Central memory CD4-positive, alpha-beta T cell (primary cell): ENCODE results near the gene HMG20B.
A peak's percentile ranks its signal among the peaks of the same experiment; 100 is the strongest.

Source experiments
- DNase-seq: peaks from one replicate; pipeline ENCODE4 v3.0.0; 2022

HMG20B gene

GRCh38 chr19:3537438-3538240 lies 35.1 kb upstream of the HMG20B start:
- no peak for DNase-seq

GRCh38 chr19:3538258-3538929 lies 34.4 kb upstream of the HMG20B start:
- DNase-seq = no peak

GRCh38 chr19:3538965-3539755 lies 33.6 kb upstream of the HMG20B start, which contains the start of gene TEKTIP1:
Gene TEKTIP1 (plus strand): TSS chr19:3539174. CDS start chr19:3539178, 4 bp downstream.
- DNase-seq = no peak

- DNase-seq = no peak
Observed at GRCh38 chr19:3539756-3540118, 33.0 kb upstream of the HMG20B start.

GRCh38 chr19:3543150-3544057 lies 29.3 kb upstream of the HMG20B start:
- DNase-seq = no peak

GRCh38 chr19:3544058-3544376 lies 28.7 kb upstream of the HMG20B start:
- DNase-seq = no peak

GRCh38 chr19:3544742-3545668 lies 27.7 kb upstream of the HMG20B start:
- DNase-seq = peak; percentile 62

GRCh38 chr19:3545669-3546034 lies 27.1 kb upstream of the HMG20B start:
- no peak for DNase-seq

- no peak for DNase-seq
Observed at GRCh38 chr19:3546119-3546518, 26.6 kb upstream of the HMG20B start.

GRCh38 chr19:3547301-3547731 lies 25.4 kb upstream of the HMG20B start:
- DNase-seq = no peak

- DNase-seq = no peak
Observed at GRCh38 chr19:3547767-3548282, 24.9 kb upstream of the HMG20B start.

GRCh38 chr19:3548606-3549005 lies 24.1 kb upstream of the HMG20B start:
- DNase-seq = no peak

- no peak for DNase-seq
Observed at GRCh38 chr19:3549816-3550215, 22.9 kb upstream of the HMG20B start.

- no peak for DNase-seq
Observed at GRCh38 chr19:3550947-3551791, 21.6 kb upstream of the HMG20B start.

- DNase-seq = no peak
Observed at GRCh38 chr19:3551792-3552095, 21.0 kb upstream of the HMG20B start.

GRCh38 chr19:3554254-3555083 lies 18.3 kb upstream of the HMG20B start:
- DNase-seq = peak; percentile 78

- DNase-seq = no peak
Observed at GRCh38 chr19:3555653-3556422, 16.9 kb upstream of the HMG20B start.

GRCh38 chr19:3556423-3556977 lies 16.2 kb upstream of the HMG20B start:
- DNase-seq = no peak
